GM19025 (cell line): ENCODE data around the gene MAF.

ENCODE experiments used
- ATAC-seq: cut with Tn5 transposase; IDR thresholded peaks from one replicate; pipeline ENCODE4 v1.9.1; 2021; ENCODE audit warnings: mild to moderate bottlenecking, low read depth, moderate library complexity; ENCODE audit not compliant: unreplicated experiment

Gene MAF

GRCh38 chr16:79613009-79613408 lies 12.5 kb upstream of the MAF start:
- ATAC-seq, result no peak

- ATAC-seq, result no peak
Observed at GRCh38 chr16:79612207-79612606, 11.7 kb upstream of the MAF start.

- ATAC-seq, result no peak
Observed at GRCh38 chr16:79610771-79611170, 10.2 kb upstream of the MAF start.

GRCh38 chr16:79609861-79610260 lies 9.3 kb upstream of the MAF start:
- no peak for ATAC-seq

GRCh38 chr16:79608976-79609375 lies 8.4 kb upstream of the MAF start:
- no peak for ATAC-seq

GRCh38 chr16:79607587-79607986 lies 7.0 kb upstream of the MAF start:
- no peak for ATAC-seq

GRCh38 chr16:79605999-79606398 lies 5.5 kb upstream of the MAF start:
- ATAC-seq, result no peak

- no peak for ATAC-seq
Observed at GRCh38 chr16:79603055-79603454, 2.5 kb upstream of the MAF start.

GRCh38 chr16:79602628-79603014 lies 2.1 kb upstream of the MAF start:
- ATAC-seq, result no peak

GRCh38 chr16:79601931-79602627 lies 1.5 kb upstream of the MAF start:
- ATAC-seq, result no peak

- no peak for ATAC-seq
Observed at GRCh38 chr16:79601092-79601930, 774 bp upstream of the MAF start.

GRCh38 chr16:79599837-79600637 lies 500 bp downstream of the MAF start:
- no peak for ATAC-seq

GRCh38 chr16:79599256-79599836 lies 1.2 kb downstream of the MAF start:
- no peak for ATAC-seq

- ATAC-seq, result no peak
Observed at GRCh38 chr16:79598348-79599181, 2.0 kb downstream of the MAF start.

- no peak for ATAC-seq
Observed at GRCh38 chr16:79598063-79598347, 2.5 kb downstream of the MAF start.

GRCh38 chr16:79597277-79598062 lies 3.1 kb downstream of the MAF start:
- no peak for ATAC-seq

- ATAC-seq, result no peak
Observed at GRCh38 chr16:79595931-79596450, 4.5 kb downstream of the MAF start.

GRCh38 chr16:79595231-79595641 lies 5.3 kb downstream of the MAF start:
- no peak for ATAC-seq

- no peak for ATAC-seq
Observed at GRCh38 chr16:79593754-79594153, 6.8 kb downstream of the MAF start.
